GM19452 (cell line): Measurements from ENCODE around the gene CEP83.
"Not testable (repeated sequence)": the region's sequence is repeated elsewhere in the genome, so short reads cannot be mapped to it uniquely, and the experiment has no call there.

Experiments used
- ATAC-seq: cut with Tn5 transposase; IDR thresholded peaks from one replicate; pipeline ENCODE4 v1.9.1; 2021; ENCODE audit not compliant: unreplicated experiment

The CEP83 gene

GRCh38 chr12:94386422-94386821 is 73.2 kb downstream of the CEP83 start:
- no peak for ATAC-seq

DNA sequence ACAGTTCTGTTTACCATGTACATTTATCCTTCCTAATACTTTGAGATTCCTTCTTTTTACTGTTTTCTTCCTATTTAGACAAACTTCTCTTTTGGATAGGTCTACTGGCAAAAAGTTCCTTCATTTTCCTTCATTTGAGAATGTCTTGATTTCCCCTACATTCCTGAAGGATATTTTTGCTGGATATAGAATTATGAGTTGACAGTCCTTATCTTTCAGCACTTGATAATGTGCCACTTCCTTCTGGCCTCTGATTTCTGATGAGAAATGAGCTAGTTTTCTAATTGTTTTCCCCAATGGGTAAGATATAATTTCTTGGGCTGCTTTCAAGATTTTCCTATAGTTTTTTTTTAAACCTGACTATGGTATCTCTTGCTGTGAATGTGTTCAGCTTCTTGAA is 75.6 kb downstream of the CEP83 start:
- ATAC-seq = no peak

- ATAC-seq = no peak
Observed at GRCh38 chr12:94380507-94380906, 79.2 kb downstream of the CEP83 start.

DNA sequence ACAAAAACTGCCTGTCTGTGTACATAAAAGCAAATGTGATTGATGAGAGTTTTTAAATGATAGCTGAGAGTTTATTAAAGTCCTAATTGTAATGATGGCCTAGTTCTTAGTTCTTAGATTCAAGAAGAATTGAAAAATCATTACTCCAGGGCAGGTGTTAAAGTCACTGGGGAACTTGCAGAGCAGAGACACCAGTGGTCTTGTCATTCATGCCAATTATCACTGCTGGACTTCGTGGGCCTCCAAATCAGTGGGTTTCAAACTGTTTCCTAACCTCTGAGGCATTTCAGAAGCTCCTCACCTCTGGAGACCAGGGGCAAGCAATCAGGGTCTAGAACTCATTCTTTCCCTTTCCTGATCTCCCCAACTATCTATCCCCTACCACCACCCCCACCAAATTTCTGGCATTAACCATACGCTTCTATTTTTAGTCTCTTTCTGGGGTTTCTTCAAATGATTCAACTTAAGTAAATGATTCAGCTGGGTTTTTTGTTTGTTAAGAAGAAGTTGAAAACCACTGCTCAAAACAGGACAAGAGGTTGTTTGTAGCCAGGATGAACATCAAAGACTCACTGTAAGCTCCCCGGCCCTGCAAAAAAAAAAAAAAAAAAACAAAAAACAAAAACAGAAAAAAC is 80.1 kb downstream of the CEP83 start:
- ATAC-seq = no peak

DNA sequence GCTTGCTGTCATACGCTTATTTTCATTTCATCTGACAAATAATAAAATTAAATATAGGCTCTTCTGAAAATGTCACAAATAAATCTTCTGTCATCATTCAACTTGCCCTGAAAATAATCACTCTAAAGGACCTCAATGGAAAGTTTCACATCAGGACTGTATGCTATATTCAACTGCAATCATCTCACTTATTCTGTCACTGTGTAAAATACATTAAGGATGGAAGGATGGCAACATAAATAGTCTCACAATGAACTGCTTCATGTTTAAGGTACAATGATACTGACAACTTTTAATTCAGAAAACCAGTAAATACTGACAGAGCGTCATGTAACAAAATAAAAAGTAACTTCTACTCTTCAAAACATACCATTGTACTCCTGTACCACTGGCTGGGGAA is 82.1 kb downstream of the CEP83 start:
- no peak for ATAC-seq

- no peak for ATAC-seq
Observed at GRCh38 chr12:94374124-94374523, 85.5 kb downstream of the CEP83 start.

GRCh38 chr12:94372461-94372860 is 87.2 kb downstream of the CEP83 start:
- no peak for ATAC-seq

- no peak for ATAC-seq
Observed at GRCh38 chr12:94362653-94363052, 97.0 kb downstream of the CEP83 start.

DNA sequence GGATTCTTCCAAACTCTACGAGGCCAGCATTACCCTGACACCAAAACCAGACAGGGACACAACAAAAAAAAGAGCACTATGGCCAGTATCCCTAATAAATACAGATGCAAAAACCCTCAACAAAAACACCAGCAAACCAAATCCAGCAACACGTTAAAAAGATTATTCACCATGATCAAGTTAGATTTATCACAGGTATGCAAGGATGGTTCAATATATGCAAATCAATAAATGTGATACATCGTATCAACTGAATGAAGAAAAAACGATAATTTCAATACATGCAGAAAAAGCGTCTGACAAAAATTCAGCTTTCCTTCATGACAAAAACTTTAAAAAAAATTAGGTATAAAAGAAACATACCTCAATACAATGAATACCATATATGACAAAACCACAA is 99.9 kb downstream of the CEP83 start:
- ATAC-seq = no peak

GRCh38 chr12:94353130-94353529 is 106.5 kb downstream of the CEP83 start:
- no peak for ATAC-seq

DNA sequence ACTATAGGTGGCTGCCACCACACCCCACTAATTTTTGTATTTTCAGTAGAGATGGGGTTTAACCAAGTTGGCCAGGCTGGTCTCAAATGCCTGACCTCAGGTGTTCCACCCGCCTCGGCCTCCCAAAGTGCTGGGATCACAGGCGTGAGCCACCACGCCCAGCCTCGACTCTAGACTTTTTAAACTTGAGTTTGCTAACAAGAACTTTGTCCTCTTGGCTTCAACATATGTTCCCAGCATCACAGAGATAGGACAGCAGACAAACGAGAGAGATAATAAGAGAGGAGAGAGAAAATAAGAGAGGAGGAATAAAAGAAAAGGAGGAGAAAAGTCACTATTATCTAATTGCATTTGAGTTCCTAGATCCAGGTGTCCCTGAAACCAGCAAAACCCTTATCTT is 119.1 kb downstream of the CEP83 start:
- no peak for ATAC-seq

GRCh38 chr12:94338006-94338794 is 121.5 kb downstream of the CEP83 start:
- ATAC-seq = no peak

GRCh38 chr12:94336211-94336925 is 123.3 kb downstream of the CEP83 start:
- no peak for ATAC-seq

- no peak for ATAC-seq
Observed at GRCh38 chr12:94333396-94333795, 126.3 kb downstream of the CEP83 start.

DNA sequence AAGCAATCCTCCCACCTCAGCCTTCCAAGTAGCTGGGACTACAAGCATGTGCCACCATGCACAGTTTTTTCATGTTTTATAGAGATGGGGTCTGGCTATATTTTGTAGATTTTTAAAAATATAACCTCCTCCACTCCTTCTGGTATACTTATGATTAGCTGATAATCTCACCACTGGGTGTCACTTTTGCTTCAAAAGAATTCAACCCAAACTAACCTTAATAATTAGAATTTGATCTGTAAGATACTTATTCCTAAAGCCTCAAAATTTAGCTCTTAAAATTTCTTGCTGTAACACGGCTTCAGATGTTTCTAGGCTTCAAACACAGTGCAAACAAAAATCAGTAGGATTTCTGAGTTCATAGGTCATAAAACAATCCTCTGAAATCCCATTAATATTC is 130.3 kb downstream of the CEP83 start:
- ATAC-seq = no peak

DNA sequence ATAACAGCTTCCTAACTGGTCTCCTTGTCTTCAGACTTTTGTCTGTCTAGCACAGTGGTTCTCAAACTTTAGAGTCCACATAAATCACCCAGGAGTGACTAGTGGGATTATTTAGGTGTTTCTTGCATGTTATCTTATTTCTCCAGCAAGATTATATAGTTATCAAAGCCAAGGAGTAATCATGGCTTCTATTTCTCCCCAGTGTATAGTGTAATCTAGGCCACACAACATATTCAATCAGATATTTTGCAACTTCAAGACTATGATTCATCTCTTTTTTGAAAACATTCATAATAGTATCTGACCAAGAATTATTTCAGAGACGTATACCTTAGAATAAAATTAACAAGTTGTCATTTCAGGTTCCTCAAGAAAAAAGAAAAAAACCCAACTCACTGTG is 131.9 kb downstream of the CEP83 start:
- no peak for ATAC-seq

DNA sequence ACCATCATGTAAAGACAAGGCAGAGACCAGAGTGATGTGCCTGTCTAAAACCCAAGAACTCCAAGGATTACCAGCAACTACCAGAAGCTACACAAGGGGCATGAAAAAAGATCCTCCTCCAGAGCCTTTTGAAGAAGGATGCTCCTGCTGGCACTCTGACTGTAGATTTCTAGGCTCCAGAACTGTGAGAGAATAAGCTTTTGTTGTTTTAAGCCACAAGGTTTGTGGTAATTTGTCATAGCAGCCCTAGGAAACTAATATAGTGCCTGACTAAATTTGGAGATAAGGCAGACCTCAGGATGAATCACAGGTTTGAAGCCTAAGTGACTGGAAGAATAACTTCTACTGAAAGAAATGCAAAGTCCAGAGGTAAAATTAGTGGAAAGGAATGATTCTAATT is 132.9 kb downstream of the CEP83 start:
- no peak for ATAC-seq

GRCh38 chr12:94326234-94326633 is 133.4 kb downstream of the CEP83 start:
- ATAC-seq = no peak

GRCh38 chr12:94322346-94322745 is 137.3 kb downstream of the CEP83 start:
- ATAC-seq = no peak

DNA sequence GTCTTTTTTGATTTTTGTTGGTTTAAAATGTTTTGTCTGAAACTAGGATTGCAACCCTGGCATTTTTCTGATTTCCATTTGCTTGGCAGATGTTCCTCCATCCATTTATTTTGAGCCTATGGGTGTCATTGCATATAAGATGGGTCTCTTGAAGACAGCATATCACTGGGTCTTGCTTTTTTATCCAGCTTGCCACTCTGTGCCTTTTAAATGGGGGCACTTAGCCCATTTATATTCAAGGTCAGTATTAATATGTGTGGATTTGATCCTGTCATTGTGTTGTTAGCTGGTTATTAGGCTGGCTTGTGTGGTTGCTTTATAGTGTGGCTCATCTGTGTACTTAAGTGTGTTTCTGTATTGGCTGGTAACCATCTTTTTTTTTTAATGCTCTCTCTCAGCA is 139.6 kb downstream of the CEP83 start:
- ATAC-seq = no peak

DNA sequence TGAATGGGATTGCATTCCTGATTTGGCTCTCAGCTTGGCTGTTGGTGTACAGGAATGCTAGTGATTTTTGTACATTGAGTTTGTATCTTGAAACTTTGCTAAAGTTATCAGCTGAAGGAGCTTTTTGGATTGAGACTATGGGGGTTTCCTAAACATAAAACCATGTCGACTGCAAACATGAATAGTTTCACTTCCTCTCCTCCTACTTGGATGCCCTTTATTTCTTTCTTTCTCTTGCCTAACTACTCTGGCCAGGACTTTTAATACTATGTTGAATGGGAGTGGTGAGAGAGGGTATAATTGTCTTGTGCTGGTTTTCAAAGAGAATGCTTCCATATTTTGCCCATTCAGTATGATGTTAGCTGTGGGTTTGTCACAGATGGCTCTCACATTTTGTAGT is 141.5 kb downstream of the CEP83 start:
- no peak for ATAC-seq

DNA sequence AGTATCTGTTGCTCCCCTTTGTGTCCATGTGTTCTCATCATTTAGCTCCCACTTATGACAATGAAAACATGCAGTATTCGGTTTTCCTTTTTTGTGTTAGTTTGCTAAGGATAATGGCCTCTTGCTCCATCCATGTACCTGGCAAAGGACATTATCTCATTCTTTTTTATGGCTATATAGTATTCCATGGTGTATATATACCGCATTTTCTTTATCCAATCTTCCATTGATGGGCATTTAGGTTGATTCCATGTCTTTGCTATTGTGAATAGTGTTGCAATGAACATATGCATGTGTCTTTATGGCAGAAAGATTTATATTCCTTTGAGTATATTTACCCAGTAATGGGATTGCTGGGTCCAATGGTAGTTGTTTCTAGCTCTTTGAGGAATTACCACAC is 143.1 kb downstream of the CEP83 start:
- ATAC-seq = not testable (repeated sequence)
